AG04449 (cell line): ENCODE results near the gene PLEKHJ1.

Experiments used
- CTCF ChIA-PET: fragments of 350-600 bp; formaldehyde crosslinking; extraction: SDS; loops from one replicate; lab custom pipeline; 2021; ENCODE audit warnings: antibody characterized with exemption; lab: Yijun Ruan, JAX
- POLR2A ChIA-PET: fragments of 400-600, 350-600 bp; formaldehyde crosslinking; extraction: SDS; loops from one replicate; lab custom pipeline; 2020; ENCODE audit warnings: antibody characterized with exemption, inconsistent platforms; lab: Yijun Ruan, JAX
- DNase-seq: peaks from one replicate; pipeline ENCODE4 v3.0.0-alpha.2; 2010; ENCODE audit warnings: low read depth, low spot score
- H3K4me3 ChIP-seq: 2 replicates; pipeline ENCODE4 v1.5.1; 2011; ENCODE audit warnings: low read depth, mild to moderate bottlenecking, control low read depth, low read length
- CTCF ChIP-seq: IDR thresholded peaks from one replicate; pipeline ENCODE4 v1.5.1; 2011; ENCODE audit warnings: mild to moderate bottlenecking, moderate library complexity, low read length, control low read depth, inconsistent platforms; ENCODE audit not compliant: insufficient read depth; ENCODE audit errors: missing control alignments

Gene PLEKHJ1

GRCh38 chr19:2226840-2227360, 9.2 kb downstream of the PLEKHJ1 start:
- TF ChIP-seq CTCF = no peak
- H3K4me3 ChIP-seq = no peak overlapping the region
- ChIA-PET CTCF (interaction anchor here (1.3 kb wide), 1 partner anchor 71 kb away, joined by 4 read pairs; no protein-coding TSS in a partner anchor), POLR2A (interaction anchor here (1.1 kb wide), 1 partner anchor 11 kb away, joined by 3 read pairs; no protein-coding TSS in a partner anchor)
- no peak for DNase-seq

GRCh38 chr19:2226051-2226839, 9.9 kb downstream of the PLEKHJ1 start:
- DNase-seq = no peak
- no peak for TF ChIP-seq CTCF
- ChIA-PET CTCF (interaction anchor here (1.3 kb wide), 1 partner anchor 70 kb away, joined by 4 read pairs; no protein-coding TSS in a partner anchor), POLR2A (interaction anchor here (1.1 kb wide), 1 partner anchor 10 kb away, joined by 3 read pairs; no protein-coding TSS in a partner anchor)
- no peak overlapping the region for H3K4me3 ChIP-seq

GRCh38 chr19:2225415-2226050, 10.6 kb downstream of the PLEKHJ1 start:
- no peak for TF ChIP-seq CTCF
- H3K4me3 ChIP-seq = no peak overlapping the region
- DNase-seq = no peak
- ChIA-PET POLR2A (interaction anchor here (1.1 kb wide), 1 partner anchor 9 kb away, joined by 3 read pairs; no protein-coding TSS in a partner anchor), CTCF (interaction anchor here (1.0 to 1.3 kb wide), 3 partner anchors 12 to 70 kb away, joined by 3 to 4 read pairs (median 3); no protein-coding TSS in a partner anchor)

GRCh38 chr19:2224754-2225349, 11.3 kb downstream of the PLEKHJ1 start:
- no peak overlapping the region for H3K4me3 ChIP-seq
- ChIA-PET POLR2A (no interaction called here), CTCF (interaction anchor here (0.8 to 1.2 kb wide), 3 partner anchors 11 to 69 kb away, joined by 3 read pairs; no protein-coding TSS in a partner anchor)
- TF ChIP-seq CTCF = no peak
- DNase-seq = no peak

- no peak overlapping the region for H3K4me3 ChIP-seq
- ChIA-PET POLR2A (no interaction called here), CTCF (interaction anchor here (0.9 to 1.3 kb wide), 2 partner anchors 15 to 68 kb away, joined by 3 read pairs; no protein-coding TSS in a partner anchor)
- TF ChIP-seq CTCF = no peak
- no peak for DNase-seq
Measured at GRCh38 chr19:2223959-2224358, 12.2 kb downstream of the PLEKHJ1 start.
